Measurements from ENCODE around the gene SPACDR. TPM values are rescaled to one million over a fixed set of nuclear protein-coding genes. Genes with fewer than 3 reads are reported as not detected.

SPACDR gene
- total and polyA plus RNA-seq, 9 of the 15 experiments (the other 6 are each of a cell fraction or from before 2014, with no cell fraction given): 0.07 to 0.55 (median 0.14) TPM; not detected in 1

DNA sequence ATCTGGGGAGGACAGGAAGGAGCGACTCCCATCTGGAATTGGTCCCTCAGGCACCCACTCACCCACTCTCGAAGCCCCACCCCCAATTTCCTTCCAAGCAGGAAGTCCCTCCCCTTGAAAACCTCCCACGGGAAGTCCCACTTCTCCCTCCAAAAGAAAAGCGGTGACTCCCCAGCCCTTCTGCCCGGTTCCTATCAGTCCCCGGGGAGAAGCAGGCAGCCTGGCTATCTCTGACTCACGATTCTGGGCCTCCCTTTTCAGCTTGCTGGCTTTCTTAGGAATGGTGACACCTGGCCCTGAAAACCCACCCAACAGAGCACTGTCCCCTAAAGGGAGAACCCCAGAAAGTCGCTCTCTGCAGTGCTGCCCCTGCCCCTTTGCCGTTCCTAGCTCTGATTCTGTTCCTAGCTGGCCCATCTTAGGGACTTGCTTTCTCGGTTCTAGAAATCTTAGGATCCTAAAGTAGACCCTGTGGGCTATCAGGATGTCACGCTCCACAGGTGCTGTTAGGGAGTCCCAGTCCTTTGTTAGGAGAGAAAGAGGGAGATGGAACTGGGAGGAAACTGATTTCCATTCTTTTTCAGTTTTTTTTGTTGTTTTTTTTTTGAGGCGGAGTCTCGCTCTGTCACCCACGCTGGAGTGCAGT lies 8.9 kb upstream of the SPACDR start (continued):
- TF ChIP-seq, protein P1, sequence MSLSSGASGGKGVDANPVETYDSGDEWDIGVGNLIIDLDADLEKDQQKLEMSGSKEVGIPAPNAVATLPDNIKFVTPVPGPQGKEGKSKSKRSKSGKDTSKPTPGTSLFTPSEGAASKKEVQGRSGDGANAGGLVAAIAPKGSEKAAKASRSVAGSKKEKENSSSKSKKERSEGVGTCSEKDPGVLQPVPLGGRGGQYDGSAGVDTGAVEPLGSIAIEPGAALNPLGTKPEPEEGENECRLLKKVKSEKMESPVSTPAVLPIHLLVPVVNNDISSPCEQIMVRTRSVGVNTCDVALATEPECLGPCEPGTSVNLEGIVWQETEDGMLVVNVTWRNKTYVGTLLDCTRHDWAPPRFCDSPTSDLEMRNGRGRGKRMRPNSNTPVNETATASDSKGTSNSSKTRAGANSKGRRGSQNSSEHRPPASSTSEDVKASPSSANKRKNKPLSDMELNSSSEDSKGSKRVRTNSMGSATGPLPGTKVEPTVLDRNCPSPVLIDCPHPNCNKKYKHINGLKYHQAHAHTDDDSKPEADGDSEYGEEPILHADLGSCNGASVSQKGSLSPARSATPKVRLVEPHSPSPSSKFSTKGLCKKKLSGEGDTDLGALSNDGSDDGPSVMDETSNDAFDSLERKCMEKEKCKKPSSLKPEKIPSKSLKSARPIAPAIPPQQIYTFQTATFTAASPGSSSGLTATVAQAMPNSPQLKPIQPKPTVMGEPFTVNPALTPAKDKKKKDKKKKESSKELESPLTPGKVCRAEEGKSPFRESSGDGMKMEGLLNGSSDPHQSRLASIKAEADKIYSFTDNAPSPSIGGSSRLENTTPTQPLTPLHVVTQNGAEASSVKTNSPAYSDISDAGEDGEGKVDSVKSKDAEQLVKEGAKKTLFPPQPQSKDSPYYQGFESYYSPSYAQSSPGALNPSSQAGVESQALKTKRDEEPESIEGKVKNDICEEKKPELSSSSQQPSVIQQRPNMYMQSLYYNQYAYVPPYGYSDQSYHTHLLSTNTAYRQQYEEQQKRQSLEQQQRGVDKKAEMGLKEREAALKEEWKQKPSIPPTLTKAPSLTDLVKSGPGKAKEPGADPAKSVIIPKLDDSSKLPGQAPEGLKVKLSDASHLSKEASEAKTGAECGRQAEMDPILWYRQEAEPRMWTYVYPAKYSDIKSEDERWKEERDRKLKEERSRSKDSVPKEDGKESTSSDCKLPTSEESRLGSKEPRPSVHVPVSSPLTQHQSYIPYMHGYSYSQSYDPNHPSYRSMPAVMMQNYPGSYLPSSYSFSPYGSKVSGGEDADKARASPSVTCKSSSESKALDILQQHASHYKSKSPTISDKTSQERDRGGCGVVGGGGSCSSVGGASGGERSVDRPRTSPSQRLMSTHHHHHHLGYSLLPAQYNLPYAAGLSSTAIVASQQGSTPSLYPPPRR (CRISPR knock-in tag; IDR thresholded peaks at IDR 0.05; ENCODE audit: borderline replicate concordance): no peak
- TF ChIP-seq NBN (IDR thresholded peaks at IDR 0.05; ENCODE audit: low read depth): peak; percentile 30; the same call in 1 of the 2 replicates
- TF ChIP-seq PHF8 (IDR thresholded peaks at IDR 0.05; ENCODE audit: borderline replicate concordance, low read length): no peak
- 0 out of 2 replicates have a peak, but pooled peaks have one; percentile 26 for TF ChIP-seq CXXC5 (CRISPR knock-in tag; IDR thresholded peaks at IDR 0.05)
- no peak for TF ChIP-seq FOXK1 (CRISPR knock-in tag; IDR thresholded peaks at IDR 0.05; ENCODE audit: borderline replicate concordance)
- TF ChIP-seq, protein P2, sequence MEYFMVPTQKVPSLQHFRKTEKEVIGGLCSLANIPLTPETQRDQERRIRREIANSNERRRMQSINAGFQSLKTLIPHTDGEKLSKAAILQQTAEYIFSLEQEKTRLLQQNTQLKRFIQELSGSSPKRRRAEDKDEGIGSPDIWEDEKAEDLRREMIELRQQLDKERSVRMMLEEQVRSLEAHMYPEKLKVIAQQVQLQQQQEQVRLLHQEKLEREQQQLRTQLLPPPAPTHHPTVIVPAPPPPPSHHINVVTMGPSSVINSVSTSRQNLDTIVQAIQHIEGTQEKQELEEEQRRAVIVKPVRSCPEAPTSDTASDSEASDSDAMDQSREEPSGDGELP (CRISPR knock-in tag; IDR thresholded peaks at IDR 0.05; ENCODE audit: borderline replicate concordance): peak; percentile 61; the same call in 1 of the 2 replicates
- TF ChIP-seq NR4A1 (CRISPR knock-in tag; IDR thresholded peaks at IDR 0.05): no peak
- no peak for TF ChIP-seq NR4A1 (tag; IDR thresholded peaks at IDR 0.05)
- TF ChIP-seq CTBP1 (IDR thresholded peaks at IDR 0.05; ENCODE audit: borderline replicate concordance): 0 out of 2 replicates have a peak, but pooled peaks have one; percentile 36
- no peak for TF ChIP-seq ZNF561 (CRISPR knock-in tag; conservative IDR thresholded peaks at IDR 0.05)
- no peak for TF ChIP-seq RBM15 (IDR thresholded peaks at IDR 0.05; ENCODE audit: insufficient read depth, low read length)
- TF ChIP-seq ZNF23 (CRISPR knock-in tag; IDR thresholded peaks at IDR 0.05): no peak
- TF ChIP-seq HOXB6 (CRISPR knock-in tag; IDR thresholded peaks at IDR 0.05; ENCODE audit: borderline replicate concordance): no peak
- no peak for TF ChIP-seq ZNF274 (IDR thresholded peaks at IDR 0.05; ENCODE audit: borderline replicate concordance, low read depth, low read length)
- no peak for TF ChIP-seq CEBPB (tag; IDR thresholded peaks at IDR 0.05)
- no peak for TF ChIP-seq KAT8 (IDR thresholded peaks at IDR 0.05; ENCODE audit: low read depth)
- TF ChIP-seq SMARCC2 (IDR thresholded peaks at IDR 0.05; ENCODE audit: low read depth): peak; percentile 46; the same call in 1 of the 2 replicates
- TF ChIP-seq, protein P3, sequence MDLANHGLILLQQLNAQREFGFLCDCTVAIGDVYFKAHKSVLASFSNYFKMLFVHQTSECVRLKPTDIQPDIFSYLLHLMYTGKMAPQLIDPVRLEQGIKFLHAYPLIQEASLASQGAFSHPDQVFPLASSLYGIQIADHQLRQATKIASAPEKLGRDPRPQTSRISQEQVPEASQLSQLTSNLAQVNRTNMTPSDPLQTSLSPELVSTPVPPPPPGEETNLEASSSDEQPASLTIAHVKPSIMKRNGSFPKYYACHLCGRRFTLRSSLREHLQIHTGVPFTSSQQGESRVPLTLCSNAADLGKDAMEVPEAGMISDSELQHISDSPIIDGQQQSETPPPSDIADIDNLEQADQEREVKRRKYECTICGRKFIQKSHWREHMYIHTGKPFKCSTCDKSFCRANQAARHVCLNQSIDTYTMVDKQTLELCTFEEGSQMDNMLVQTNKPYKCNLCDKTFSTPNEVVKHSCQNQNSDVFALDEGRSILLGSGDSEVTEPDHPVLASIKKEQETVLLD (IDR thresholded peaks at IDR 0.05): 0 out of 2 replicates have a peak, but pooled peaks have one; percentile 40
- TF ChIP-seq ZNF239 (CRISPR knock-in tag; IDR thresholded peaks at IDR 0.05): no peak
- no peak for TF ChIP-seq PRMT5 (CRISPR knock-in tag; IDR thresholded peaks at IDR 0.05)
- TF ChIP-seq XRCC5 (IDR thresholded peaks at IDR 0.05; ENCODE audit: low read depth, low read length): 0 out of 2 replicates have a peak, but pooled peaks have one; percentile 29
- peak; percentile 32 to 46; a peak in 1 of 4 replicates for TF ChIP-seq TRIM24 (IDR thresholded peaks at IDR 0.05)
- no peak for TF ChIP-seq ZKSCAN8 (CRISPR knock-in tag; IDR thresholded peaks at IDR 0.05)

Data from K562 (cell line).